ENCODE measurements around the gene PFDN1. TPM values are rescaled to one million over a fixed set of nuclear protein-coding genes. Genes with fewer than 3 reads are reported as not detected.

PFDN1 gene
- total RNA-seq, 1 experiment from 2014 or later: 71.9 TPM

DNA sequence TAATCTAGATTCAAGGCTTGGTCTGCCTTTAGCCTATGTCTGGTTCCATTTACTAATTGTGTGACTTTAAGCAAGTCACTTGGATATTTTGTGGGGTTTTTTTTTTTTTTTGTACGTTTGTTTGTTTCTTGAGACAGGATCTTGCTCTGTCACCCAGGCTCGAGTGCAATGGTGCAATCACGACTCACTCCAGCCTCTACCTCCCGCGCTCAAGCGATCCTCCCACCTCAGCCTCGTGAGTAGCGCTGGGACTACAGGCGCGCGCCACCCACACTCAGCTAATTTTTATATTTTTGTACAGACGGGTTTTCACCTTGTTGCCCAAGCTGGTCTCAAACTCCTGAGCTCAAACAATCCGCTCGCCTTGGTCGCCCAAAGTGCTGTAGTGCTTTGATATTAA is 1.1 kb upstream of the PFDN1 start:
- H3K27ac Mint-ChIP-seq (ENCODE audit: unreplicated experiment): no peak overlapping the region
- no TSS peak for BruUV-seq (replicated peaks)
- intact Hi-C loops (cut with micrococcal nuclease; ENCODE audit: unreplicated experiment): no loop called here
- peaks cover 29% of the 10 kb centered on the region for H3K4me1 Mint-ChIP-seq (ENCODE audit: low read depth, unreplicated experiment)
- no peaks in the 10 kb centered on the region for H3K9me3 Mint-ChIP-seq (ENCODE audit: low read depth, unreplicated experiment)
- peaks cover 26% of the 10 kb centered on the region for H3K36me3 Mint-ChIP-seq (ENCODE audit: insufficient read depth, unreplicated experiment)
- no peak for DNase-seq
- TF ChIP-seq, protein P1, sequence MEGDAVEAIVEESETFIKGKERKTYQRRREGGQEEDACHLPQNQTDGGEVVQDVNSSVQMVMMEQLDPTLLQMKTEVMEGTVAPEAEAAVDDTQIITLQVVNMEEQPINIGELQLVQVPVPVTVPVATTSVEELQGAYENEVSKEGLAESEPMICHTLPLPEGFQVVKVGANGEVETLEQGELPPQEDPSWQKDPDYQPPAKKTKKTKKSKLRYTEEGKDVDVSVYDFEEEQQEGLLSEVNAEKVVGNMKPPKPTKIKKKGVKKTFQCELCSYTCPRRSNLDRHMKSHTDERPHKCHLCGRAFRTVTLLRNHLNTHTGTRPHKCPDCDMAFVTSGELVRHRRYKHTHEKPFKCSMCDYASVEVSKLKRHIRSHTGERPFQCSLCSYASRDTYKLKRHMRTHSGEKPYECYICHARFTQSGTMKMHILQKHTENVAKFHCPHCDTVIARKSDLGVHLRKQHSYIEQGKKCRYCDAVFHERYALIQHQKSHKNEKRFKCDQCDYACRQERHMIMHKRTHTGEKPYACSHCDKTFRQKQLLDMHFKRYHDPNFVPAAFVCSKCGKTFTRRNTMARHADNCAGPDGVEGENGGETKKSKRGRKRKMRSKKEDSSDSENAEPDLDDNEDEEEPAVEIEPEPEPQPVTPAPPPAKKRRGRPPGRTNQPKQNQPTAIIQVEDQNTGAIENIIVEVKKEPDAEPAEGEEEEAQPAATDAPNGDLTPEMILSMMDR (IDR thresholded peaks at IDR 0.05; ENCODE audit: unreplicated experiment): no peak
- CTCF ChIA-PET: interaction anchor here (0.7 to 1.7 kb wide), 2 partner anchors 42 to 74 kb away, joined by 3 to 19 read pairs; partner anchors contain the start of gene HBEGF
- no peaks in the 10 kb centered on the region for H3K27me3 Mint-ChIP-seq (ENCODE audit: unreplicated experiment)
- no peak overlapping the region for H3K4me3 Mint-ChIP-seq (ENCODE audit: low read depth, unreplicated experiment)

- intact Hi-C loops (cut with micrococcal nuclease; ENCODE audit: unreplicated experiment): no loop called here
- Mint-ChIP-seq H3K27me3 (ENCODE audit: unreplicated experiment) (no peaks in the 10 kb centered on the region), H3K27ac (ENCODE audit: unreplicated experiment) (no peak overlapping the region), H3K9me3 (ENCODE audit: low read depth, unreplicated experiment) (no peaks in the 10 kb centered on the region), H3K4me1 (ENCODE audit: low read depth, unreplicated experiment) (peaks cover 41% of the 10 kb centered on the region), H3K36me3 (ENCODE audit: insufficient read depth, unreplicated experiment) (peaks cover 27% of the 10 kb centered on the region), H3K4me3 (ENCODE audit: low read depth, unreplicated experiment) (no peak overlapping the region)
- no TSS peak for BruUV-seq (replicated peaks)
- CTCF ChIA-PET: interaction anchor here (1.0 kb wide), 1 partner anchor 27 kb away, joined by 3 read pairs; no protein-coding TSS in a partner anchor
- DNase-seq: no peak
- TF ChIP-seq, protein P1 (IDR thresholded peaks at IDR 0.05; ENCODE audit: unreplicated experiment): no peak
These were observed 1.8 kb downstream of the PFDN1 start for GRCh38 chr5:140301136-140301535.

DNA sequence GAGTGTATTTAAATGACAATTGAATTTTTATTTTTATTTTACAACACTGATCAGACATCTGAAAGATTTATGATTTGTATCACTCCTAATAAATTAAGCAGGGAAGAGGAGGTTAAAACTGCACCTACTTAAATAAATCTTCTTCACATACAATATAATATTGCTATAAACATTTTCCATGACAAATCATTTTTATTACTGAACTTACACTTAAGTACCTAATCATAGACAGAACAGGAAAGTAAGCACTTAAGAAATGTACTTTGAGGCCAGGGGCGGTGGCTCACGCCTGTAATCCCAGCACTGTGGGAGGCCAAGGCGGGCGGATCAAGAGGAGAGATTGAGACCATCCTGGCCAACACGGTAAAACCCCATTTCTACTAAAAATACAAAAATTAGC is 3.8 kb downstream of the PFDN1 start:
- intact Hi-C loops (cut with micrococcal nuclease; ENCODE audit: unreplicated experiment): loop anchor here (5.0 kb wide), 2 partner anchors 37 to 48 kb away; partner anchors contain the start of gene HBEGF
- TF ChIP-seq, protein P1 (IDR thresholded peaks at IDR 0.05; ENCODE audit: unreplicated experiment): no peak
- H3K36me3 Mint-ChIP-seq (ENCODE audit: insufficient read depth, unreplicated experiment): peaks cover 27% of the 10 kb centered on the region
- no peak overlapping the region for H3K4me3 Mint-ChIP-seq (ENCODE audit: low read depth, unreplicated experiment)
- peaks cover 58% of the 10 kb centered on the region for H3K4me1 Mint-ChIP-seq (ENCODE audit: low read depth, unreplicated experiment)
- H3K27ac Mint-ChIP-seq (ENCODE audit: unreplicated experiment): no peak overlapping the region
- no TSS peak for BruUV-seq (replicated peaks)
- CTCF ChIA-PET: interaction anchor here (0.6 kb wide), 1 partner anchor 47 kb away, joined by 3 read pairs; no protein-coding TSS in a partner anchor
- no peaks in the 10 kb centered on the region for H3K27me3 Mint-ChIP-seq (ENCODE audit: unreplicated experiment)
- no peaks in the 10 kb centered on the region for H3K9me3 Mint-ChIP-seq (ENCODE audit: low read depth, unreplicated experiment)
- no peak for DNase-seq

DNA sequence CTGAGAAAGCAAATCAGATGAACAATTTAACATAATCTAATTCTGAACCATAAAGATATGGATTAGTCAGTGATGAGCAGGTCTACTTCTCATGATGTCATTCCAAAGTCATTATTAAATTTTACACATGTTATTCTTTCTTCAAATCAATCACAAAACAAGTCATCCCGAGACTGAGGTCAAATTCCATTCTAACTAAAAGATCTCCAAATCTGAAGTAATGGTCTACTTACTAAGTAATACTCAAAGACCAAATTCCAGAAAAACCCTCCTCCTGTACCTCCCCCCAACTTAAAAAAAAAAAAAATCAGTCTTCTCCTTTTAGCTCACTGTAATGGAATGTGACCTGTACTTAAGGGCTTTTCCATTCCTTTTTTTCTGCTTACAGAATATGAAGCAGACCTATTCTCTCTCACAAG is 4.7 kb downstream of the PFDN1 start:
- H3K4me3 Mint-ChIP-seq (ENCODE audit: low read depth, unreplicated experiment): no peak overlapping the region
- H3K9me3 Mint-ChIP-seq (ENCODE audit: low read depth, unreplicated experiment): no peaks in the 10 kb centered on the region
- BruUV-seq (replicated peaks): no TSS peak
- no peak overlapping the region for H3K27ac Mint-ChIP-seq (ENCODE audit: unreplicated experiment)
- no peak for DNase-seq
- TF ChIP-seq, protein P1 (IDR thresholded peaks at IDR 0.05; ENCODE audit: unreplicated experiment): no peak
- H3K27me3 Mint-ChIP-seq (ENCODE audit: unreplicated experiment): no peaks in the 10 kb centered on the region
- intact Hi-C loops (cut with micrococcal nuclease; ENCODE audit: unreplicated experiment): loop anchor here (5.0 kb wide), 2 partner anchors 36 to 49 kb away; partner anchors contain the start of gene HBEGF
- peaks cover 22% of the 10 kb centered on the region for H3K36me3 Mint-ChIP-seq (ENCODE audit: insufficient read depth, unreplicated experiment)
- peaks cover 60% of the 10 kb centered on the region for H3K4me1 Mint-ChIP-seq (ENCODE audit: low read depth, unreplicated experiment)
- CTCF ChIA-PET: interaction anchor here (0.7 to 1.6 kb wide), 2 partner anchors 25 to 37 kb away, joined by 4 to 6 read pairs; no protein-coding TSS in a partner anchor

All from Calu3 (cell line).